ENCODE data around the gene TSACC.
"Not testable (repeated sequence)": the region's sequence is repeated elsewhere in the genome, so short reads cannot be mapped to it uniquely, and the experiment has no call there.

The TSACC gene

DNA sequence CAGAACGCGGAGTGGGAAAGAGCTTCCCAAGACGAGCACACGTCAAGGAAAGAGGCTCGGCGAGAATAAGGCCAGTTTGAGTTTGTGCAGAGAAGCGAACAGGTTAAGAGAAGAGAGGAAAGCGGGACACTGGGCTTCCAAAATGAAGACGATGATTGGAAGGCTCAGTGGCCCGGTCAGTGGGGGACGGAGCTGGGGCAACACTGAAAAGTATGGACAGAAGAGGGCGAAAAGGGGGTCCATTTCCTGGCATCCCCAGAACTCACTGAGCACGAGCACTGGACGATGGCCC, 492 bp upstream of the TSACC start:
- peak overlapping the region; percentile 67 for H2AFZ ChIP-seq (ENCODE audit: low read depth, low read length)

DNA sequence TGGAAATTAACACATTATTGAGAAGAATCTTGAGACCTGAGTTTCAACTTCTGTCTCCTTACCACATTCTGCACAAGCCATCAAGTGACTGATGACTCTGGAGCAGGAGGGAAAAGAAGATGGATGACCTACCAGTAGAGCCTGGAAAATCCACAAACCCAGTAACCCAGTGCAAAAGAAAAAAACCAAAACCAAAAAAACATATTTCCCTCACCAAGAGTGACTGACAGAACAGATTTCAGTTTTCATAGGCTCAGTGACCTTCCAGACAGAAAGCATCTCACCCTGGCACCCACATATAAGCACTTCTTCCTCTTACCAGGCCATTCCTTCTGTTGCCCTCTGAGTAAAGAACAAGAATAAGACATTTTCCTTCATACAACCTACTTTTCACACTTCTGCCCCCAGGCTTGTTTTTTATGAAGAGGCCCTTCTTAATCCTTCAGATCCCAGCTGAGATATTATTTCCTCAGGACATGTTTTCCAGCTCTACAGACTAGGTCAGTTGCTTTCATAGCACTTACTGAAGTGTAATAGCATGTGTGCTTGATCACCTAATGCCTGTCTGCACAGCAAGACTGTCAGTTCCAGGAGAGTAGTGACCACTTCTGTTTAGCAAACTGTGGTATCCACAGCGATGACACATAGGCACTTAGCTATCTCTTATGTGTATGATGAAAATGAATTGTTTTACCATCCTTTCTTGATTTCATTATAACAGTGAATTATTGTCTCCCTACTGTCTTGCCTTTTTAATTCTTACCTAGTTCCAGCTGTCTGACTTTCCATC, 4.0 kb downstream of the TSACC start:
- Histone ChIP-seq H3K9ac (ENCODE audit: low read depth, low read length) (no peak overlapping the region), H3K4me3 (ENCODE audit: low read depth in 1 of 2, low read length in 2 of 2) (no peak overlapping the region), H3K36me3 (ENCODE audit: insufficient read depth, low read length) (no peaks in the 10 kb centered on the region), H3K4me1 (ENCODE audit: insufficient read depth, low read length) (peaks cover 7% of the 10 kb centered on the region), H3K27ac (ENCODE audit: low read length) (no peak overlapping the region), H3K4me2 (ENCODE audit: insufficient read depth, low read length) (no peak overlapping the region), H4K20me1 (ENCODE audit: insufficient read depth, low read length) (no peaks in the 10 kb centered on the region), H2AFZ (ENCODE audit: low read depth, low read length) (no peak overlapping the region), H3K27me3 (ENCODE audit: insufficient read depth, low read length, poor library complexity) (peaks cover 3% of the 10 kb centered on the region), H3K9me3 (ENCODE audit: insufficient read depth, low read length, severe bottlenecking) (no peaks in the 10 kb centered on the region), H3K79me2 (ENCODE audit: insufficient read depth, low read length) (peaks cover 8% of the 10 kb centered on the region)
- ATAC-seq (ENCODE audit: insufficient read depth, low read depth): no peak
- DNase-seq: no peak
- TF ChIP-seq, protein P1, sequence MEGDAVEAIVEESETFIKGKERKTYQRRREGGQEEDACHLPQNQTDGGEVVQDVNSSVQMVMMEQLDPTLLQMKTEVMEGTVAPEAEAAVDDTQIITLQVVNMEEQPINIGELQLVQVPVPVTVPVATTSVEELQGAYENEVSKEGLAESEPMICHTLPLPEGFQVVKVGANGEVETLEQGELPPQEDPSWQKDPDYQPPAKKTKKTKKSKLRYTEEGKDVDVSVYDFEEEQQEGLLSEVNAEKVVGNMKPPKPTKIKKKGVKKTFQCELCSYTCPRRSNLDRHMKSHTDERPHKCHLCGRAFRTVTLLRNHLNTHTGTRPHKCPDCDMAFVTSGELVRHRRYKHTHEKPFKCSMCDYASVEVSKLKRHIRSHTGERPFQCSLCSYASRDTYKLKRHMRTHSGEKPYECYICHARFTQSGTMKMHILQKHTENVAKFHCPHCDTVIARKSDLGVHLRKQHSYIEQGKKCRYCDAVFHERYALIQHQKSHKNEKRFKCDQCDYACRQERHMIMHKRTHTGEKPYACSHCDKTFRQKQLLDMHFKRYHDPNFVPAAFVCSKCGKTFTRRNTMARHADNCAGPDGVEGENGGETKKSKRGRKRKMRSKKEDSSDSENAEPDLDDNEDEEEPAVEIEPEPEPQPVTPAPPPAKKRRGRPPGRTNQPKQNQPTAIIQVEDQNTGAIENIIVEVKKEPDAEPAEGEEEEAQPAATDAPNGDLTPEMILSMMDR (IDR thresholded peaks at IDR 0.05; ENCODE audit: borderline replicate concordance, extremely low read depth, low read length, poor library complexity, severe bottlenecking): no peak
- no peak for TF ChIP-seq EZH2 (IDR thresholded peaks at IDR 0.05; ENCODE audit: borderline replicate concordance, low read depth, low read length, severe bottlenecking)

More for the DNA sequence above, 492 bp upstream of the TSACC start:
- Histone ChIP-seq H3K79me2 (ENCODE audit: insufficient read depth, low read length) (peaks cover 51% of the 10 kb centered on the region), H3K4me3 (ENCODE audit: low read depth in 1 of 2, low read length in 2 of 2) (peak overlapping the region; percentile 69 to 88), H3K9me3 (ENCODE audit: insufficient read depth, low read length, severe bottlenecking) (no peaks in the 10 kb centered on the region), H3K27ac (ENCODE audit: low read length) (peak overlapping the region; percentile 79), H3K36me3 (ENCODE audit: insufficient read depth, low read length) (peaks cover 38% of the 10 kb centered on the region), H3K27me3 (ENCODE audit: insufficient read depth, low read length, poor library complexity) (no peaks in the 10 kb centered on the region), H3K4me2 (ENCODE audit: insufficient read depth, low read length) (peak overlapping the region; percentile 74), H4K20me1 (ENCODE audit: insufficient read depth, low read length) (peaks cover 28% of the 10 kb centered on the region; the same call in 1 of the 2 replicates), H3K9ac (ENCODE audit: low read depth, low read length) (peak overlapping the region; percentile 67), H3K4me1 (ENCODE audit: insufficient read depth, low read length) (peaks cover 32% of the 10 kb centered on the region)
- ATAC-seq (ENCODE audit: insufficient read depth, low read depth): peak; percentile 11
- DNase-seq: no peak
- TF ChIP-seq, protein P1 (IDR thresholded peaks at IDR 0.05; ENCODE audit: borderline replicate concordance, extremely low read depth, low read length, poor library complexity, severe bottlenecking): no peak
- TF ChIP-seq EZH2 (IDR thresholded peaks at IDR 0.05; ENCODE audit: borderline replicate concordance, low read depth, low read length, severe bottlenecking): no peak

DNA sequence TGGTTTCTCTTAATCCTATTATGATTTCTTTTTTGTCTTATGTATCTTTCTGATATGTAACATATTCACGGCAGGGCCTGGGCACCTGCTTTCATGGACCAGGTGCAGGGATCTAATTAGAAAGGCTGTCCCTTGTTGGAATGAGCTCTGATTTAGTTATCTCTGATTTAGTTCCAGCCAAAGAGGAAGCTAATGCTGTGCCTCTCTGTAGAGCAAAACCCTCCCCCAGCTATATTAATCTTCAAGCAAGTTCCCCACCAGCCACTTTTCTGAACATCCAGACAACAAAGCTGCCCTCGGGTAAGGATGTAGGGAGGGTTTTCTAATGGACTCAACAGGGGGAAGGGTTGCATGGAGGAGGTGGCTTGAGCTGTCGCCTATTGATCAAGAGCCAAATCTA, 6.1 kb downstream of the TSACC start:
- Histone ChIP-seq H2AFZ (ENCODE audit: low read depth, low read length) (no peak overlapping the region), H3K4me3 (ENCODE audit: low read depth in 1 of 2, low read length in 2 of 2) (no peak overlapping the region), H4K20me1 (ENCODE audit: insufficient read depth, low read length) (no peaks in the 10 kb centered on the region), H3K4me1 (ENCODE audit: insufficient read depth, low read length) (peaks cover 3% of the 10 kb centered on the region), H3K27me3 (ENCODE audit: insufficient read depth, low read length, poor library complexity) (peaks cover 6% of the 10 kb centered on the region), H3K36me3 (ENCODE audit: insufficient read depth, low read length) (no peaks in the 10 kb centered on the region), H3K9me3 (ENCODE audit: insufficient read depth, low read length, severe bottlenecking) (no peaks in the 10 kb centered on the region), H3K79me2 (ENCODE audit: insufficient read depth, low read length) (no peaks in the 10 kb centered on the region), H3K4me2 (ENCODE audit: insufficient read depth, low read length) (no peak overlapping the region), H3K9ac (ENCODE audit: low read depth, low read length) (no peak overlapping the region), H3K27ac (ENCODE audit: low read length) (no peak overlapping the region)
- no peak for DNase-seq
- no peak for ATAC-seq (ENCODE audit: insufficient read depth, low read depth)
- TF ChIP-seq EZH2 (IDR thresholded peaks at IDR 0.05; ENCODE audit: borderline replicate concordance, low read depth, low read length, severe bottlenecking): no peak
- TF ChIP-seq, protein P1 (IDR thresholded peaks at IDR 0.05; ENCODE audit: borderline replicate concordance, extremely low read depth, low read length, poor library complexity, severe bottlenecking): no peak

DNA sequence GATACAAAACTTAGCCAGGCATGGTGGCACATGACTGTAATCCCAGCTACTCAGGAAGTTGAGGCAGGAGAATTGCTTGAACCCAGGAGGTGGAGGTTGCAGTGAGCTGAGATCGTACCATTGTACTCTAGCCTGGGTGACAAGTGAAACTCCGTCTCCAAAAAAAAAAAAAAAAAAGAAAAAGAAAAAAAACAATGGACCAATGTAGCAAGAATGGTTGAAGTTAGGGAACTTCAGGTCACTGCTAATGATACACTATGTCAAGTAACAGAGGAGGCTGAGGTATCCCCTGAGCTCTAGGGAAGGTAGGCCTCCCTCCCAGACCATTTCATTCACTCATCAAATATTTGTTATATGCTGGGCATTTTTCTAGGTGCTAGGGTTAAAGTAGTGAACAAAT, 7.7 kb downstream of the TSACC start:
- H3K79me2 ChIP-seq (ENCODE audit: insufficient read depth, low read length); H3K27me3 ChIP-seq (ENCODE audit: insufficient read depth, low read length, poor library complexity); H3K4me2 ChIP-seq (ENCODE audit: insufficient read depth, low read length); H4K20me1 ChIP-seq (ENCODE audit: insufficient read depth, low read length); ATAC-seq (ENCODE audit: insufficient read depth, low read depth); DNase-seq; H2AFZ ChIP-seq (ENCODE audit: low read depth, low read length); H3K9ac ChIP-seq (ENCODE audit: low read depth, low read length); H3K4me1 ChIP-seq (ENCODE audit: insufficient read depth, low read length); H3K36me3 ChIP-seq (ENCODE audit: insufficient read depth, low read length); H3K4me3 ChIP-seq (ENCODE audit: low read depth in 1 of 2, low read length in 2 of 2); H3K9me3 ChIP-seq (ENCODE audit: insufficient read depth, low read length, severe bottlenecking); H3K27ac ChIP-seq (ENCODE audit: low read length): not testable (repeated sequence)

Measured in DND-41 (cell line).